Fibroblast of mammary gland (primary cell): Measurements from ENCODE around the gene C10orf90.

Experiments
- DNase-seq: peaks from one replicate; pipeline ENCODE4 v3.0.0-alpha.2; 2010; ENCODE audit warnings: low read depth
- H3K4me3 ChIP-seq: 2 replicates; pipeline ENCODE4 v1.5.1; 2011; ENCODE audit warnings: low read depth, mild to moderate bottlenecking, low read length, moderate library complexity; ENCODE audit not compliant: control insufficient read depth
- CTCF ChIP-seq: conservative IDR thresholded peaks from 2 replicates; pipeline ENCODE4 v1.5.1; 2011; ENCODE audit warnings: low read depth, low read length, inconsistent platforms; ENCODE audit not compliant: control insufficient read depth, insufficient read depth

Gene C10orf90

GRCh38 chr10:126461289-126461940, 209.1 kb downstream of the C10orf90 start:
- H3K4me3 ChIP-seq, result no peak overlapping the region
- TF ChIP-seq CTCF, result no peak
- no peak for DNase-seq

GRCh38 chr10:126459878-126460481, 210.5 kb downstream of the C10orf90 start:
- TF ChIP-seq CTCF, result no peak
- no peak overlapping the region for H3K4me3 ChIP-seq
- peak; percentile 100 for DNase-seq

- peak; percentile 67 for TF ChIP-seq CTCF
- H3K4me3 ChIP-seq, result no peak overlapping the region
- peak; percentile 99 for DNase-seq
Observed at GRCh38 chr10:126459032-126459831, 211.3 kb downstream of the C10orf90 start.

- no peak overlapping the region for H3K4me3 ChIP-seq
- TF ChIP-seq CTCF, result no peak
- peak; percentile 85 for DNase-seq
Observed at GRCh38 chr10:126458466-126458865, 212.0 kb downstream of the C10orf90 start.

- no peak for DNase-seq
- no peak overlapping the region for H3K4me3 ChIP-seq
- no peak for TF ChIP-seq CTCF
Observed at GRCh38 chr10:126456632-126457031, 213.9 kb downstream of the C10orf90 start.

- DNase-seq, result no peak
- no peak for TF ChIP-seq CTCF
Observed at GRCh38 chr10:126455766-126456405, 214.6 kb downstream of the C10orf90 start.

More at GRCh38 chr10:126455766-126456405, 214.6 kb downstream of the C10orf90 start:
- no peak overlapping the region for H3K4me3 ChIP-seq
